Upper lobe of right lung (tissue), 1 donor: ENCODE measurements around the gene NGEF. TPM values are rescaled to one million over a fixed set of nuclear protein-coding genes. Genes with fewer than 3 reads are reported as not detected.

Source experiments
- ATAC-seq: fragments of 200-7000 bp; cut with Tn5 transposase; one replicate; pipeline ENCODE4 v1.9.1; 2020; ENCODE audit warnings: mild to moderate bottlenecking, moderate library complexity
- DNase-seq: peaks from one replicate; pipeline ENCODE4 v3.0.0-alpha.2; 2020
- H3K27ac ChIP-seq: fragments of 200-600 bp; one replicate; pipeline ENCODE4 v1.8.0; 2022
- H3K27me3 ChIP-seq: fragments of 200-600 bp; one replicate; pipeline ENCODE4 v1.8.0; 2022; ENCODE audit warnings: mild to moderate bottlenecking
- H3K36me3 ChIP-seq: fragments of 200-600 bp; one replicate; pipeline ENCODE4 v1.8.0; 2022
- H3K4me1 ChIP-seq: fragments of 200-600 bp; one replicate; pipeline ENCODE4 v1.8.0; 2022
- H3K4me3 ChIP-seq: fragments of 200-600 bp; one replicate; pipeline ENCODE4 v1.8.0; 2022; ENCODE audit warnings: mild to moderate bottlenecking
- H3K9me3 ChIP-seq: fragments of 200-600 bp; one replicate; pipeline ENCODE4 v1.8.0; 2022
- intact Hi-C: fragments of 100-400 bp; cut with DNase I; formaldehyde crosslinking; loops from one replicate; pipeline ENCODE4 v1.11.0; 2022
- total RNA-seq: library from RNA; stranded (reverse); fragmentation: NEBNext Ultra II Directional; extraction: Animal tissue kit (Norgen Biotek cat#: 25700); gene quantifications from one replicate; pipeline ENCODE4 v1.2.1, GENCODE V29; 2021
- TF ChIP-seq, protein P1 (sequence below): fragments of 200-600 bp; IDR thresholded peaks from one replicate; pipeline ENCODE4 v1.8.0; 2022; ENCODE audit warnings: antibody characterized with exemption
- donor health status: DM: no; HTN: yes; CAD: no; lungs with severe emphysema.

The NGEF gene
- total RNA-seq, 1 donor from 2014 or later, result not detected

DNA sequence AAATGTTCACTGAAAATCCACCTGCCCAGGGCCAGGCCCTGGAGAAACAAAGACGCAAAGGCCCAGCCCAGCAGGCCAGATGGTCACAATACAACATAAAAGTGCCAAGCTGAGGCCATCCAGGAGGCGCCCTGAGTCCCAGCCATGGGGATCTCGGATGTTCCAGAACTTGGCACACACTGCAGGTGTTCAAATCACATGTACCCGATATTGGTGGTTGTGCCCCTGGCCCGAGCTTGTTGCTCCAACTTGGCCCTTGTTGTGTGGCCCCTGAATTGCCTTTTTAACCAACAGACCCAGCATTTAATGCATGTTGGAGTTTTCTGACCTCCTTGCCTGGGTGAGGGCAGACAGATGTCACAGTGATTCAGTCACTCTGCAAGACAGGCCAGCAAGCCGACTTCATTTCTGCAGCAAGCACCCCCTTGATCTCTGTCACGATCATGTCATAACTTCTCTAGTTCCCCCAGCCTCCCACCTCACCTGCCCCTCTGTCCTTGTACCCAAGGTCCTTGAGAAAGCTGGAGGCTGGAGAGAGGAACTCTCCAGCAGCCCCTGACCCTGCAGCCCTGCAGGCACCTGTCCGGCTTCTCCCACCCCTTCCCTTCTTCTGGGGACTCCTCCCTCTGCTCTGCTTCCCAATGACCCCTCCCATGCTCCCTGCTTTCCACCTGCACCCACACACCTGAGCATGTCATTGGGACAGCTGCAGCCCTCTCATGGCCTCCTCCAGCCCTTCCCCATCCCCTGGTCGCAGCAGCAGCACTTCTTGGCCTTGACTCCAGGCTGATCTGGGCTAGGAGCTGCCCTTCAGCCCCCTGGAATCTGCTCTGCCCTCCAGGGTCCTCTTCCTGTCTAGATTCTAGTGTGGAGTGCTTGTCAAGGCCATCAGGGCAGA lies 9.1 kb downstream of the NGEF start:
- TF ChIP-seq, protein P1, sequence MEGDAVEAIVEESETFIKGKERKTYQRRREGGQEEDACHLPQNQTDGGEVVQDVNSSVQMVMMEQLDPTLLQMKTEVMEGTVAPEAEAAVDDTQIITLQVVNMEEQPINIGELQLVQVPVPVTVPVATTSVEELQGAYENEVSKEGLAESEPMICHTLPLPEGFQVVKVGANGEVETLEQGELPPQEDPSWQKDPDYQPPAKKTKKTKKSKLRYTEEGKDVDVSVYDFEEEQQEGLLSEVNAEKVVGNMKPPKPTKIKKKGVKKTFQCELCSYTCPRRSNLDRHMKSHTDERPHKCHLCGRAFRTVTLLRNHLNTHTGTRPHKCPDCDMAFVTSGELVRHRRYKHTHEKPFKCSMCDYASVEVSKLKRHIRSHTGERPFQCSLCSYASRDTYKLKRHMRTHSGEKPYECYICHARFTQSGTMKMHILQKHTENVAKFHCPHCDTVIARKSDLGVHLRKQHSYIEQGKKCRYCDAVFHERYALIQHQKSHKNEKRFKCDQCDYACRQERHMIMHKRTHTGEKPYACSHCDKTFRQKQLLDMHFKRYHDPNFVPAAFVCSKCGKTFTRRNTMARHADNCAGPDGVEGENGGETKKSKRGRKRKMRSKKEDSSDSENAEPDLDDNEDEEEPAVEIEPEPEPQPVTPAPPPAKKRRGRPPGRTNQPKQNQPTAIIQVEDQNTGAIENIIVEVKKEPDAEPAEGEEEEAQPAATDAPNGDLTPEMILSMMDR, result no peak
- H3K4me1 ChIP-seq, result no peaks in the 10 kb centered on the region
- no peak overlapping the region for H3K4me3 ChIP-seq
- H3K9me3 ChIP-seq, result no peaks in the 10 kb centered on the region
- peak; percentile 27 for ATAC-seq
- no peaks in the 10 kb centered on the region for H3K36me3 ChIP-seq
- H3K27ac ChIP-seq, result no peak overlapping the region
- intact Hi-C loops, result no loop called here
- DNase-seq, result peak; percentile 36
- H3K27me3 ChIP-seq, result no peaks in the 10 kb centered on the region

DNA sequence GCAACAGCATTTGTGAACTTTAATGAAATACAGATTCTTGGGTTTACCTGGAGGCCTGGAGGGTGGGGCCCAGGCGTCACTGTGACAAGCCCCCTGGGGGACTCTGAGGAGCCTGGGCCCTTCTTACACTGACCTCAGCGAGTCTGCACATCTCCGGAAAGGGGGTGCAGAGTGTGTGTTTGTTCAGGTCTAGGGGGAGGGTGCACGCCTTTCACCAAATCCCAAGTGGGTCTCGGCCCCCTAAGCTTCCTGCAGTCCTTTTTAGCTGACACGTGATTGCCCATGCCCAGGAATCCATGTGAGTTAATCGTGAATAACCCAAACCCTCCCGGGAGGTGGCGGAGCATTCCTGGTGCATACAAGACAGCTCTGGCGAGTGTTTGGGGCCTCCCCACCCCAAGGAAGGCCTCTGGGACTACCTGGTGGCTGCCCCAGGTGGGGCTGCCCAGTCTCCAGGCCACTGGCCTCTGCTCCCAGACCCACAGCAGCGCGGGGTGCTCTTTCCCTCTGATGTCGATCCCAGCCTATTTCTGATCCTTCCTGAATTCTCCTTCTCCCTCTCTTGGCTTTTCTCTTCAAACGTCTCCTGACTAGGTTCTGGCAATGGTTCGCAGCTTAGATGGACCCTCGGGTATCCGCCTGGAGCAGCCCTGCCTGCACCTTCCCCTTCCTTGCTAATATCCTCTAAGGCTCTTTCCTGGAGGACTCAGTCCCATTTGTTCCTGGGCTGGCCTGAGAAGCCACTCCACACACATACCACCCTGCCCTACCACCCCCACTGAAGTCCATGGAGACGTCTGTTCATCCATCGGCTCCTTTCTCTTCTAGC lies 10.0 kb downstream of the NGEF start:
- Histone ChIP-seq H3K4me3 (no peak overlapping the region), H3K27ac (no peak overlapping the region), H3K36me3 (no peaks in the 10 kb centered on the region), H3K27me3 (no peaks in the 10 kb centered on the region), H3K4me1 (no peaks in the 10 kb centered on the region), H3K9me3 (no peaks in the 10 kb centered on the region)
- intact Hi-C loops, result no loop called here
- DNase-seq (no peak), ATAC-seq (no peak)
- TF ChIP-seq, protein P1, result no peak

DNA sequence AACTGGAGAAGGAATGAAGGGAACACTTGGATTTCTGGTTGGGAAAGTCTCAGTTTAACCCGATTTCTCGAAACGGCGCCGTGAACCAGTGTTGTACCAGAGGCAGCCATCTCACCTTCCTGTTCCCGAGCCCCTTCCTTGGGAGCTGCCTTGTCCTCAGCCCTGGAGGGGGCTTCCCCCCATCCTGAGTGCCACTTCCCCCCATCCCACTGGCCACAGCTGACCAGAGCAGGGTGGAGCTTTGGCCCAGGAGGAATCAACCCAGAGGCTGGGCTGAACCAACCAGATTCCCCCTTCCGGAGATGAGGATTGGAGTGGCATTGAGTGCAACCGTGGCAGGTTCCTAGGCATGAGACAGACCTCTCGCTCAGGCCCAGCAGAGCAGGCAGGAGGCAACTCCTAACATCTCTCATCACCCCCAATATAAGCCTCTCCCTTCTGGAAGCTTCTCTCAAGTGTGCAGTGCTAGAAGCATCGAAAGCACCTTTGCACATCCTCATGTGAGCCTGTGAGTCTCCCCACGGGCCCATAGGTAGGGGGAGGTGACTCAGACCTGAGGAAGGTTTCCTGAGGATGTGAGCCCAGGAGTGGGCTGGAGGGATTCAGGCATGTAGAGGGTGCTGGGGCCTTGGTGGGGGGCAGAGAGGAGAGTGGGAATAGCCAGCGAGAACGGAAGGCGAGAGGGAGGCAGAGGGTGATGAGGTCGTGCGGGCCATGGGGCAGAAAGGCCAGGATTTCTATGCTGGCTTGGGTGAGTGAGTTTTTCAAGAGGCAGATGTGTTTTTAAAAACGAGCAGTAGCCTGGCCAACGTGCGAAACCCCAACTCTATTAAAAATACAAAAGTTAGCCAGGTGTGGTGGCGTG lies 11.9 kb downstream of the NGEF start:
- Histone ChIP-seq H3K9me3 (no peaks in the 10 kb centered on the region), H3K4me1 (no peaks in the 10 kb centered on the region), H3K36me3 (no peaks in the 10 kb centered on the region), H3K27me3 (no peaks in the 10 kb centered on the region), H3K27ac (no peak overlapping the region), H3K4me3 (no peak overlapping the region)
- TF ChIP-seq, protein P1, result no peak
- ATAC-seq (no peak), DNase-seq (peak; percentile 35)
- intact Hi-C loops, result no loop called here

DNA sequence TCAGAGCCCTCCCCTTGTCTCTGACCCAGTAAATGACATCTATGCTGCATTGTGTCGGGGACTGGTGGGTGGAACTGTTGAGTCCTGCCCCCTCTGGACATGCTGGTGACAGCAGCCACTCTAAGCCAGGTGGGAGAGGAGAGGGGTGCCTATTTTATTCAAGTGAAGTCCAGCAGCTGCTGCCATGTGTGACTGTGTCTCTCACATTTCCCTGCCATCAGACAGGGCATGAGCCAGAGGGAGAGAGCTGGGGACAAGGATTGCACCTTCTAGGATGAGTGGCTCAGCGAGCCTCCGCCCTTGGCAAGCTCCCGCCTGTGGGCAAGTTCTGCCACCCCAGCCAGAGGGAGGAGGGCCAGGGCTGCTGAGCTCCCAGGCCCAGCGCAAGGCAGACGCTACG lies 13.7 kb downstream of the NGEF start:
- ATAC-seq (no peak), DNase-seq (peak; percentile 49)
- no peaks in the 10 kb centered on the region for H3K9me3 ChIP-seq
- no peaks in the 10 kb centered on the region for H3K4me1 ChIP-seq
- TF ChIP-seq, protein P1, result no peak
- H3K27ac ChIP-seq, result no peak overlapping the region
- no peak overlapping the region for H3K4me3 ChIP-seq
- no peaks in the 10 kb centered on the region for H3K36me3 ChIP-seq
- H3K27me3 ChIP-seq, result no peaks in the 10 kb centered on the region
- intact Hi-C loops, result no loop called here

DNA sequence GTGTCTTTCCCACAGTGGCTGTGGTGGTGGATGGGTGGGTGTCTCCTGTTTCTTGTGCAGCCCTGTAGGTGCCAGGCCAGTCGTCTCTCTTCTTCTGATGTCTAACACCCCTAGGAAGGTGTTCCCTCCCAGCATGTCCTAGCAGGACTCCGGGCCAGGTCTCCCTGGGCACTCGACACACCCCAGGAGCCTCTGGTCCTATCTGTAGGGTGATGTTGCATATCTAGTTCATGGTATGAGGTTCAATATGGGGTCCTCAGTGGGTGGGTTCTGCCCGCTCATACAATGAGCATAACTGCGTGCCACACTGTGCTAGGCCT lies 14.4 kb downstream of the NGEF start:
- H3K36me3 ChIP-seq, result no peaks in the 10 kb centered on the region
- H3K4me1 ChIP-seq, result no peaks in the 10 kb centered on the region
- ATAC-seq, result no peak
- DNase-seq, result peak; percentile 38
- intact Hi-C loops, result no loop called here
- no peak overlapping the region for H3K4me3 ChIP-seq
- no peak overlapping the region for H3K27ac ChIP-seq
- no peaks in the 10 kb centered on the region for H3K9me3 ChIP-seq
- TF ChIP-seq, protein P1, result no peak
- H3K27me3 ChIP-seq, result no peaks in the 10 kb centered on the region
